Measurements from ENCODE around the gene AMOTL2. TPM values are rescaled to one million over a fixed set of nuclear protein-coding genes. Genes with fewer than 3 reads are reported as not detected.

Gene AMOTL2
- total and polyA plus RNA-seq, 2 experiments from 2014 or later = 156 to 347 TPM

DNA sequence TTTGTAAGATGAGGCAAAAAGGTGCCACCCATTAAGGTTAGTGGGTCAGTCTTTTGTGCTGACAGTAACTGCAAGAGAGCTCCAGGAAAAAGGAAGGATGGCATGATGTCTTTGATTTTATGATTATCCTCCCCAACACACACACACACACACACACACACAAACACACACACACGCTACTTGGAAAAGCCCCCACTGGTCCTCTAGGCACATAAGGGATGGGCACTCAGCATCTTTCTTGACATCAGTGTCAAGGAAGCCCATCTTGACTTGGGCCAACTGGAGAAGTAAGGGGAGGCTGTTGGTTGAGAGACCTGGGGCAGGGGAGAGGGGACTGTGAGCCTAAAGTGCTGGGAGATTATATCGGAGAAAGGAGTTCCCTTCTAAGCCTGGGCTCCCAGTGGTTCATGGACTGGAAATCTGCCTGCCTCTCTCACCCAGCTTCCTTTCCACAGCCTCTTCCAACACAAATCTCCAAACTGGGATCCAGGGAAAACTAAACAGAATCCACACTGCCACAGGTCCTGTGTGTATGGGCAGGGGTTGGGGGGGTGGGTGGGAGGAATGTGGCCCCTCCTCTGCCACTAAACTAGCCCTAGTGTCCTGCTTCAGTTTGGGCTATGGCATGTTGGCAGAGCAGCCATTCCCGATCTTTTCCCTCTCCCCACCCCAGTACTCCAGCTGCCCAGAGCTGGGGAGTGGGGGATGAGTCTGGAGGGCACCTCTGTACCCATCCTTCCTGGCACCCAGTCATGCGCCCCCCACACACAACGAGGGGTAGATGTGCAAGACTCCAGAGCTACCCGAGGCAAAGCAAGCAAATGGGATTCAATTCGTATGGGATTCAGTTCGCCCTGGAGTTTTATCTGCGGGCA lies 1.6 kb downstream of the AMOTL2 start:
- no peaks in the 10 kb centered on the region for H3K9me2 ChIP-seq (ENCODE audit: insufficient read depth)
- H3K4me3 ChIP-seq = peak overlapping the region; percentile 100
- peak; percentile 39 for DNase-seq
- peaks cover 39% of the 10 kb centered on the region for H3K4me1 ChIP-seq (ENCODE audit: insufficient read depth)
- H2AFZ ChIP-seq = no peak overlapping the region
- H3K4me2 ChIP-seq (ENCODE audit: unreplicated experiment) = peak overlapping the region; percentile 95
- no peaks in the 10 kb centered on the region for H3K9me3 ChIP-seq (ENCODE audit: low read depth)
- peaks cover 66% of the 10 kb centered on the region for H3K79me2 ChIP-seq (ENCODE audit: insufficient read depth)
- H3K36me3 ChIP-seq (ENCODE audit: low read depth) = peaks cover 53% of the 10 kb centered on the region
- no peaks in the 10 kb centered on the region for H3K27me3 ChIP-seq (replicated peaks; ENCODE audit: insufficient read depth)
- 2% methylated on average over 9 of the region's 9 CpGs for WGBS, 2 experiments (ENCODE audit: low coverage in 1 of 2, low lambda C conversion rate in 2 of 2, missing lambda C conversion rate in 2 of 2)
- in situ Hi-C loops (cut with MboI) = no loop called here
- no peak for TF ChIP-seq EZH2 (IDR thresholded peaks at IDR 0.05; ENCODE audit: insufficient read depth, poor library complexity, severe bottlenecking)
- TF ChIP-seq EZH2phosphoT487 (IDR thresholded peaks at IDR 0.05; ENCODE audit: insufficient read depth, low read depth) = no peak
- peak overlapping the region; percentile 100 for H3K9ac ChIP-seq
- peak overlapping the region; percentile 99 for H3K27ac ChIP-seq
- no peaks in the 10 kb centered on the region for H4K20me1 ChIP-seq (ENCODE audit: insufficient read depth)
- H3F3A ChIP-seq (ENCODE audit: insufficient read depth) = peaks cover 51% of the 10 kb centered on the region

DNA sequence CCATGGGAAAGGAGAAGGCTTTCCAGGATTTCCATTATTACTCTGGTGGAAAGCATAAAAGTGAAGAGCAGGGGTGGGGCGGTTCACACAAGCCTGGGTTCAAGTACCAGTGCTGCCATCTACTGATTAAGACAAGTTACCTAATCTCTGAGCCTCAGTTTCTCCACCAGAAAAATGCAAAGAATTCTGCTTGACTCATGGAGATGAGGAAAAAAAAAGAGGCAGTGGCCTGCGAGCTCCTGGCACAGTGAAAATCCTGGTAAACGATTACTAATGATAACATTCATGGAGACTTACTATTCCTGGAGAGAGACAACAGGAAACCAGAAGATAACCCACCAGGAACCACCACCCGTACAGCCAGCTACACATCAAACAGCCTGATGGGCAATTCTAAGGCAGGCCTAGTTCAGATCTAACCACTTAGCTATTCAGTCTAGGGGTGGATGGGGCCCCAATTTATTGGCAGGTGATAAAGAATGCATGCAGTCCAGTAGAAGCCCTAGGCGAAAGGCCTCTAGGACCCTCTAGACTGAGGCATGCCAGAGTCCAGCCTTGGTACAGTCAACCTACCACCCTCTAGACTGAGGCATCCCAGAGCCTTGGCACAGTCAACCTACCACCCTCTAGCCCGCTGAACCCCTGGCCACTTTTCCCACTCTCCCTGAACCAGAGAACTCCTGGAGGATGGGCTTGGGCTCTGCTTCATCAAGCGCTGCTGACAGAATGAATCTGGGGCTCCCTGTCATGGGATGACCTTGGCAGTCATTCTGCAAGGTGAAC lies 2.5 kb downstream of the AMOTL2 start:
- Histone ChIP-seq H3F3A (ENCODE audit: insufficient read depth) (peaks cover 60% of the 10 kb centered on the region), H3K79me2 (ENCODE audit: insufficient read depth) (peaks cover 75% of the 10 kb centered on the region), H3K27me3 (replicated peaks; ENCODE audit: insufficient read depth) (no peaks in the 10 kb centered on the region), H3K9me2 (ENCODE audit: insufficient read depth) (no peaks in the 10 kb centered on the region), H3K36me3 (ENCODE audit: low read depth) (peaks cover 62% of the 10 kb centered on the region), H3K4me3 (peak overlapping the region; percentile 100), H3K27ac (peak overlapping the region; percentile 99), H3K4me2 (ENCODE audit: unreplicated experiment) (peak overlapping the region; percentile 95), H3K9ac (peak overlapping the region; percentile 100), H4K20me1 (ENCODE audit: insufficient read depth) (no peaks in the 10 kb centered on the region), H2AFZ (no peak overlapping the region), H3K9me3 (ENCODE audit: low read depth) (no peaks in the 10 kb centered on the region), H3K4me1 (ENCODE audit: insufficient read depth) (peaks cover 48% of the 10 kb centered on the region)
- TF ChIP-seq EZH2phosphoT487 (IDR thresholded peaks at IDR 0.05; ENCODE audit: insufficient read depth, low read depth) (no peak), EZH2 (IDR thresholded peaks at IDR 0.05; ENCODE audit: insufficient read depth, poor library complexity, severe bottlenecking) (no peak)
- DNase-seq = peak; percentile 69
- 33 to 34% methylated on average over 7 of the region's 7 CpGs for WGBS, 2 experiments (ENCODE audit: low coverage in 1 of 2, low lambda C conversion rate in 2 of 2, missing lambda C conversion rate in 2 of 2)
- in situ Hi-C loops (cut with MboI) = no loop called here

DNA sequence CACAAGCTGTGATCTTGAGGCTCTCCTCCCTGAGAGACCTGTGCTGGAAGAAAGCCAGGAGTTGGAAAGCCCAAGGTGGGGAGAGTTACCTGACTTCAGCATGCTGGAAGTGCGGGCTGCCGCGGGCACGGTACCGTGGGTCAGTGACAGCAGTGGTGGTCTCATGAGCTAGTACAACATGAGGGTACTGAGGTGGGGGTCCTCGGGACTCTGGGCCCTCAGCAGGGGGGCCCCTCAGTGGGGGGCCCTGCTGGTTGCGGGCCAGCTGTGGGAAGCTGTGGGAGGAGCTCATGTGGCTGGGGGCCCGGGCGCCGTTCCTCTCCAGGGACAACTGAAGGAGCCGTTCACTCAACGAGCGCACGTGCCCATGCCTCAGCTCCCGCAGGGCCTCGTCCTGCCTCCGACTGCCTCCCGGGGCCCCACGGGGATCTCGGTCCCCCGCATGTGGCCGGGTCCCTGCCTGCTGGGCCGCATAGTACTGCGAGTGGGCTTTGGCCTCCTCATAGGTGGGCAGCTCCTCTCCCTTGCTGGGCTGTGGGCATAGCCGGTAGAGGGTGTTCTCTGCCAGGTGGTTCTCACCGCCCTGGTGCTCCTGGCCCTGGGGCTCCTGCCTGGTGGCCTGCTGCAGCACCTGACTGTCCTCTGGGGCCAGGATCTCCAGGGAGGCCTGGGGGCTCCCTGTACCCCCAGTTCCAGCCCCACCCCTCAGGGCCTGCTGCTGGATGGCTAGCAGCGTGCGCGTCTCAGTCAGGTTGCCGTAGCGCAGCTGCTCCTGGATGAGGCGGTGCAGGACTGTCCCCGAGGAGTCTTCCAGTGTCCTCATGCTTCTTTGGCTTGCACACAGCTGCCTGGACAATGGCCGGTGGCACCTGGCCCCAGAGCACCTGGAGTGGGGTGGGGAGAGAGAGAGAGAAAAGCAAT lies 3.4 kb downstream of the AMOTL2 start:
- no peaks in the 10 kb centered on the region for H3K9me3 ChIP-seq (ENCODE audit: low read depth)
- peak overlapping the region; percentile 95 for H3K4me2 ChIP-seq (ENCODE audit: unreplicated experiment)
- H3K9me2 ChIP-seq (ENCODE audit: insufficient read depth) = no peaks in the 10 kb centered on the region
- DNase-seq = peak; percentile 23
- in situ Hi-C loops (cut with MboI) = no loop called here
- H3K27ac ChIP-seq = peak overlapping the region; percentile 99
- TF ChIP-seq EZH2 (IDR thresholded peaks at IDR 0.05; ENCODE audit: insufficient read depth, poor library complexity, severe bottlenecking) = no peak
- TF ChIP-seq EZH2phosphoT487 (IDR thresholded peaks at IDR 0.05; ENCODE audit: insufficient read depth, low read depth) = no peak
- H3K9ac ChIP-seq = peak overlapping the region; percentile 100
- H3K4me1 ChIP-seq (ENCODE audit: insufficient read depth) = peaks cover 57% of the 10 kb centered on the region
- H2AFZ ChIP-seq = no peak overlapping the region
- peaks cover 71% of the 10 kb centered on the region for H3K36me3 ChIP-seq (ENCODE audit: low read depth)
- H3K4me3 ChIP-seq = peak overlapping the region; percentile 100
- 78 to 82% methylated on average over 22 to 34 of the region's 34 CpGs for WGBS, 2 experiments (ENCODE audit: low coverage in 1 of 2, low lambda C conversion rate in 2 of 2, missing lambda C conversion rate in 2 of 2)
- H3K27me3 ChIP-seq (replicated peaks; ENCODE audit: insufficient read depth) = no peaks in the 10 kb centered on the region
- peaks cover 81% of the 10 kb centered on the region for H3K79me2 ChIP-seq (ENCODE audit: insufficient read depth)
- H4K20me1 ChIP-seq (ENCODE audit: insufficient read depth) = no peaks in the 10 kb centered on the region
- H3F3A ChIP-seq (ENCODE audit: insufficient read depth) = peaks cover 69% of the 10 kb centered on the region
